ENCODE data around the gene PHLDB1. TPM values are rescaled to one million over a fixed set of nuclear protein-coding genes. Genes with fewer than 3 reads are reported as not detected.
"Not testable (repeated sequence)": the region's sequence is repeated elsewhere in the genome, so short reads cannot be mapped to it uniquely, and the experiment has no call there.

PHLDB1 gene
- total RNA-seq, 3 donors from 2014 or later, result 79.4 to 116 (median 115) TPM

- no peaks in the 10 kb centered on the region for H3K9me3 ChIP-seq
- peak; percentile 88 for DNase-seq
- peaks cover 7% of the 10 kb centered on the region for H3K4me1 ChIP-seq (ENCODE audit: low read depth)
- peak; percentile 99 for ATAC-seq
- H3K36me3 ChIP-seq (ENCODE audit: low read depth), result no peaks in the 10 kb centered on the region
- TF ChIP-seq CTCF (IDR thresholded peaks at IDR 0.05), result no peak
- no peak within 1 kb of the TSS for H3K4me3 ChIP-seq
- intact Hi-C loops (cut with DNase I, micrococcal nuclease), result no loop called here
Measured at GRCh38 chr11:118679483-118679882, 72.1 kb downstream of the PHLDB1 start, which contains the start of gene TREH. Gene TREH, minus strand, starts transcription at chr11:118679650. Its CDS starts 23 bp downstream, at chr11:118679627.

DNA sequence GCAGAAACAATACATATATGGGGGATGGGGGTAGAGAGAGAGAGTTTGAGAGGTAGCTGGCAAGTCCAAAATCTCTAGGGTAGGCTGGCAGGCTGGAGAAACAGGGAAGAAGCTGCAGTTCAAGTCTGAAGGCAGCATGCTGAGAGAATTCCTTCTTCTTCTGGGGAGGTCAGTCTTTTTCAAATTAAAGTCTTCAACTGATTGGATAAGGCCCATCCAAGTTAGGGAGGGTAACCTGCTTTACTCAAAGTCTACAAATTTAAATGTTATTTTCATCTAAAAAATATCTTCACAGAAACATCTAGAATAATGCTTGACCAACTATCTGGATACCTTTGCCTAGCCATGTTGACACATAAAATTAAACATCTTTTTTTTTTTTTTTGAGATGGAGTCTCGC is 75.0 kb downstream of the PHLDB1 start:
- H3K4me3 ChIP-seq, result no peak overlapping the region
- no peaks in the 10 kb centered on the region for H3K9me3 ChIP-seq
- no peak for TF ChIP-seq CTCF (IDR thresholded peaks at IDR 0.05)
- peaks cover 7% of the 10 kb centered on the region for H3K4me1 ChIP-seq (ENCODE audit: low read depth)
- intact Hi-C loops (cut with DNase I, micrococcal nuclease), result no loop called here
- ATAC-seq, result no peak
- no peaks in the 10 kb centered on the region for H3K36me3 ChIP-seq (ENCODE audit: low read depth)
- no peak for DNase-seq

DNA sequence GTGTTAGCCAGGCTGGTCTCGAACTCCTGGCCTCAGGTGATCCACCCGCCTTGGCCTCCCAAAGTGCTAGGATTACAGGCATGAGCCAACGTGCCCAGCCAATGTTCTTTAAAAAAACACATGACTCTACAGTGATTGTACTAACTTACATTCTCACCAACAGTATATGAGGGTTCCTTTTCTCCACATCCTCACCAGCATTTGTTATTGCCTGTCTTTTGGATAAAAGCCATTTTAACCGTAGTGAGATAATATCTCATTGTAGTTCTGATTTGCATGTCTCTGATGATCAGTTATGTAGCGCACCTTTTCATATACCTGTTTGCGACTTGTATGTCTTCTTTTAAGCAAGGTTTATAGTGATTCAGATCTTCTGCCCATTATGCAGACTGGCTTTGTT is 75.5 kb downstream of the PHLDB1 start:
- not testable (repeated sequence) for ATAC-seq; H3K36me3 ChIP-seq (ENCODE audit: low read depth)

GRCh38 chr11:118684187-118684586 is 76.8 kb downstream of the PHLDB1 start:
- intact Hi-C loops (cut with DNase I, micrococcal nuclease), result no loop called here
- Histone ChIP-seq H3K4me1 (ENCODE audit: low read depth) (peaks cover 2% of the 10 kb centered on the region), H3K4me3 (no peak overlapping the region), H3K9me3 (no peaks in the 10 kb centered on the region), H3K36me3 (ENCODE audit: low read depth) (no peaks in the 10 kb centered on the region)
- ATAC-seq (no peak), DNase-seq (no peak)
- no peak for TF ChIP-seq CTCF (IDR thresholded peaks at IDR 0.05)

More for the DNA sequence above, 75.5 kb downstream of the PHLDB1 start:
- H3K4me3 ChIP-seq; DNase-seq; H3K4me1 ChIP-seq (ENCODE audit: low read depth); intact Hi-C loops (cut with DNase I, micrococcal nuclease); H3K9me3 ChIP-seq: not testable (repeated sequence)

- Histone ChIP-seq H3K4me3 (no peak overlapping the region), H3K9me3 (no peaks in the 10 kb centered on the region), H3K36me3 (ENCODE audit: low read depth) (no peaks in the 10 kb centered on the region), H3K4me1 (ENCODE audit: low read depth) (peaks cover 13% of the 10 kb centered on the region)
- DNase-seq (no peak), ATAC-seq (no peak)
- TF ChIP-seq CTCF (IDR thresholded peaks at IDR 0.05), result no peak
- intact Hi-C loops (cut with DNase I, micrococcal nuclease), result no loop called here
Measured at GRCh38 chr11:118687906-118688305, 80.5 kb downstream of the PHLDB1 start.

- H3K36me3 ChIP-seq (ENCODE audit: low read depth); DNase-seq; H3K9me3 ChIP-seq; ATAC-seq; H3K4me3 ChIP-seq; intact Hi-C loops (cut with DNase I, micrococcal nuclease): not testable (repeated sequence)
- peaks cover 13% of the 10 kb centered on the region for H3K4me1 ChIP-seq (ENCODE audit: low read depth)
Measured at GRCh38 chr11:118688339-118688738, 80.9 kb downstream of the PHLDB1 start.

Measured in mucosa of descending colon (tissue), 3 donors.